ENCODE data around the gene MEAF6. TPM values are rescaled to one million over a fixed set of nuclear protein-coding genes. Genes with fewer than 3 reads are reported as not detected.
A peak's percentile ranks its signal among the peaks of the same experiment; 100 is the strongest.

The MEAF6 gene
- total and polyA plus RNA-seq, 4 donors: 42.4 to 54.1 (median 50.4) TPM

DNA sequence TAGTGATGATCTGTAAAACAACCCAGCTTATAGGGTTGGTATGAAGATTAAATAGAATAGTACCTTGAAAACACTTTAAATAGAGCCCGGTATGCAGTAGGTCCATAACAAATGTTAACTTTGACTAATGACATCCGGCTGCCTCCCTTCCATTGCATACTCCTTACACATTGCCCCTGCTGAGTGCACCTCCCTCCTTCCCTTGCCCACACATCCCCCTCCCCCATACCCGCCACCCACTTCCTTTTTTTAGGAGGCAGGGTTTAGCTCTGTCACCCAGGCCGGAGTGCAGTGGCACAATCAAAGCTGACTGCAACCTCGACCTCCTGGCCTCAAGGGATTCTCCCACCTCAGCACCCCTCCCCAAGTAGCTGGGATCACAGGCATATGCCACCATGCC, 64.6 kb downstream of the MEAF6 start:
- intact Hi-C loops (cut with DNase I): loop anchor here in 1 of 2 donors (5.0 kb wide), 1 partner anchor 232 kb away; no protein-coding TSS in a partner anchor
- H3K4me3 ChIP-seq (ENCODE audit: low read length in 2 of 2): no peak overlapping the region

DNA sequence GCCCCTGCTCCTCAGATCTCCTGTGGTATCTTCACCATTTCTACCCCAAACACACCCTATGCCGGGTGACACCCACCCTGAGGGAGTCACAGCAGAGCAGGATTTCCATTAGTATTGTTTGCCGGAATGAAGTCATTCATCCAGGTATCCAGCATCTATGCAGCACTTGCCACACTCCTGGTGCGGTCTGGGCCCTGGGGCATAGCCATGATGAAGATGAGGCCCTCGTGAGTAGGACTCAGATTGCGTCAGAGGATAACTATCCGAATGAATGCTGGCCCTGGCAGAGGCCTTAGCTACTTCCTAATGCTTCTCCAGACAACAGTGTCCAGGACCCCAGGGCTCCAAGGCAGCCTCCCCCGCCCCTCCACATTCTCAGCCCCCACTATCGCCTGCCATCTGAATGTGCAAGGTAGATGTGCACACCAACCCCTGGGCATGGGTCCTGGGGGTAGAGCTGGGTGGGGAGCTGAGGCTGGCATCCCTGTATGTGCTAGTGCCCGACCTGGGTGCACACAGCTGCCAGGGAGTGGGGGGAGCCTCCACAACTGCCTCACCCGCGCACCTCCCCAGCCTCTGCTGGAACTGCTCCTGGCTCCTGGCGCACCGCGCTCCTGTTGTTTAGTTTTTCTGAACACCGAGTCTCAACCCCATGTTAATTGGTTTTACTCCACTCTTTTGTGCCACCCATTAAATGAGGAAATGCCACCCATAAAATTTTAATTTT, 65.7 kb downstream of the MEAF6 start:
- H3K36me3 ChIP-seq (ENCODE audit: control insufficient read depth in 1 of 2, insufficient read depth in 2 of 2, low read length in 1 of 2): no peaks in the 10 kb centered on the region
- DNase-seq: no peak
- no peak overlapping the region for H3K27ac ChIP-seq (ENCODE audit: low read depth in 1 of 2, low read length in 2 of 2)
- ATAC-seq (ENCODE audit: low FRiP score): no peak
- WGBS, 2 donors: 43 to 47% methylated on average over 15 of the region's 15 CpGs
- no peaks in the 10 kb centered on the region for H3K4me1 ChIP-seq (ENCODE audit: control insufficient read depth in 1 of 2, insufficient read depth in 2 of 2, low read length in 2 of 2)
- no peak overlapping the region for H3K4me3 ChIP-seq (ENCODE audit: low read length in 2 of 2)
- no peaks in the 10 kb centered on the region for H3K9me3 ChIP-seq (ENCODE audit: control insufficient read depth, low read length)
- no peaks in the 10 kb centered on the region for H3K27me3 ChIP-seq (ENCODE audit: control insufficient read depth in 1 of 2, insufficient read depth in 2 of 2, low read length in 1 of 2)
- intact Hi-C loops (cut with DNase I): no loop called here

More for the DNA sequence above, 64.6 kb downstream of the MEAF6 start:
- H3K36me3 ChIP-seq (ENCODE audit: control insufficient read depth in 1 of 2, insufficient read depth in 2 of 2, low read length in 1 of 2): no peaks in the 10 kb centered on the region
- no peaks in the 10 kb centered on the region for H3K4me1 ChIP-seq (ENCODE audit: control insufficient read depth in 1 of 2, insufficient read depth in 2 of 2, low read length in 2 of 2)
- no peaks in the 10 kb centered on the region for H3K27me3 ChIP-seq (ENCODE audit: control insufficient read depth in 1 of 2, insufficient read depth in 2 of 2, low read length in 1 of 2)
- H3K27ac ChIP-seq (ENCODE audit: low read depth in 1 of 2, low read length in 2 of 2): no peak overlapping the region
- ATAC-seq (ENCODE audit: low FRiP score): no peak
- WGBS, 2 donors: 17 to 26% methylated on average over 5 of the region's 5 CpGs
- no peaks in the 10 kb centered on the region for H3K9me3 ChIP-seq (ENCODE audit: control insufficient read depth, low read length)
- DNase-seq: peak in 1 of 2 donors; percentile 66

DNA sequence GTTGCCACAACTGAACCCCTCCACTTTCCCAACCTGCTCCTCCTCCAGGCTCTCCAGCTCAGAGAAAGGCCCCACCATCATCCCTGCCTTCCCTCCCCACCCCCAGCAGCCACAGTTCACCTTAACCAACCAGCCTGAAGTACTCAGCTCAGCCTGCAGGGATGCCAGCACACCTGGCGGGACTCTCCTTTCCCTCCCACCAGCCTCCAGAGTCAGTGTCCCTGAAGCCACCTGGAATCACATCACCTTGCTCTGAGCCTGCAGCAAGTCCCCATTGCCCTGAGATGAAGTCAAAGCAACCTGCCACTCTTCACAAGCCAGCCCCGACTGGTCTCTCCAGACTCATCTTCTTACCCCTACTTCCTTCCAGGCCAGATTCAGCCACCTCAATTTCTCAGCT, 66.4 kb downstream of the MEAF6 start:
- no peaks in the 10 kb centered on the region for H3K27me3 ChIP-seq (ENCODE audit: control insufficient read depth in 1 of 2, insufficient read depth in 2 of 2, low read length in 1 of 2)
- ATAC-seq (ENCODE audit: low FRiP score): no peak
- no peaks in the 10 kb centered on the region for H3K4me1 ChIP-seq (ENCODE audit: control insufficient read depth in 1 of 2, insufficient read depth in 2 of 2, low read length in 2 of 2)
- no peak for DNase-seq
- no peaks in the 10 kb centered on the region for H3K9me3 ChIP-seq (ENCODE audit: control insufficient read depth, low read length)
- H3K36me3 ChIP-seq (ENCODE audit: control insufficient read depth in 1 of 2, insufficient read depth in 2 of 2, low read length in 1 of 2): no peaks in the 10 kb centered on the region
- H3K4me3 ChIP-seq (ENCODE audit: low read length in 2 of 2): no peak overlapping the region
- 49% methylated on average over 2 of the region's 2 CpGs for WGBS, 2 donors
- intact Hi-C loops (cut with DNase I): no loop called here
- H3K27ac ChIP-seq (ENCODE audit: low read depth in 1 of 2, low read length in 2 of 2): no peak overlapping the region

DNA sequence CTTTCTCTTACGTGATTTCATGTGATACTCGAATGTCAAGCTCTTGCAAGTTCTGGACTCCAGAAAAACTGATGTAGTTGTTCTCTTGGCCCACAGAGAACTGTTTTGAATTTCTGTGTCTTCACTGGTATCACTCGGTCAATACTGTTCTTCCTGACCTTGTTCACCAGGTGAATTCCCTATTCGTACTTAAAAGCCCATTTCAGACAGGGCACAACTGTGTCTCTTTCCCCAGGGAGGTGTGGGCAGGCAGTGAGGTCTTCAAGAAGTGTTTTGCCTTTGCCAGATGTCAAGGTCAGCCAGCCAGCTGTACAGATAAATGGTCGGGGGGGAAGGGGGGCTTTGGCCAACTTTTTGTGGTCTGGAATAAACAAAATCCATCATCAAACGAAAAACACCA, 67.7 kb downstream of the MEAF6 start:
- H3K4me1 ChIP-seq (ENCODE audit: control insufficient read depth in 1 of 2, insufficient read depth in 2 of 2, low read length in 2 of 2): no peaks in the 10 kb centered on the region
- intact Hi-C loops (cut with DNase I): no loop called here
- H3K27ac ChIP-seq (ENCODE audit: low read depth in 1 of 2, low read length in 2 of 2): no peak overlapping the region
- WGBS, 2 donors: 46 to 50% methylated on average over 6 of the region's 6 CpGs
- H3K4me3 ChIP-seq (ENCODE audit: low read length in 2 of 2): no peak overlapping the region
- H3K36me3 ChIP-seq (ENCODE audit: control insufficient read depth in 1 of 2, insufficient read depth in 2 of 2, low read length in 1 of 2): no peaks in the 10 kb centered on the region
- H3K27me3 ChIP-seq (ENCODE audit: control insufficient read depth in 1 of 2, insufficient read depth in 2 of 2, low read length in 1 of 2): no peaks in the 10 kb centered on the region
- DNase-seq: no peak
- H3K9me3 ChIP-seq (ENCODE audit: control insufficient read depth, low read length): no peaks in the 10 kb centered on the region
- no peak for ATAC-seq (ENCODE audit: low FRiP score)

DNA sequence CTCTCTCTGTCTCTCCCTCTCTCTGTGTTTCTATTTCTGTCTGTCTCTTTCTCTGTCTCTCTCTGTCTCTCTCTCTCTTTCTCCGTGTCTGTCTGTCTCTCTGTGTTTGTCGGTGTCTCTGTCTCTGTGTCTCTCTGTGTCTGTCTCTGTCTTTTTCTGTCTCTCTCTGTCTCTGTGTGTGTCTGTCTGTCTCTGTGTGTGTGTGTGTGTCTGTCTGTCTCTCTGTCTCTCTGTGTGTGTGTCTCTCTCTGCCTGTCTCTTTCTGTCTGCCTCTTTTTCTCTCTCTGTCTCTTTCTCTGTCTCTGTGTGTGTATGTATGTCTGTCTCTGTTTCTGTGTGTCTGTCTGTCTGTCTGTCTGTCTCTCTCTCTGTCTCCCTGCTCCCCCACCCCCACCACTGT, 71.9 kb downstream of the MEAF6 start:
- no peak overlapping the region for H3K27ac ChIP-seq (ENCODE audit: low read depth in 1 of 2, low read length in 2 of 2)
- WGBS, 2 donors: 60 to 69% methylated on average over 2 of the region's 2 CpGs
- intact Hi-C loops (cut with DNase I): no loop called here
- H3K4me1 ChIP-seq (ENCODE audit: control insufficient read depth in 1 of 2, insufficient read depth in 2 of 2, low read length in 2 of 2): no peaks in the 10 kb centered on the region
- DNase-seq (no peak), ATAC-seq (ENCODE audit: low FRiP score) (no peak)
- H3K27me3 ChIP-seq (ENCODE audit: control insufficient read depth in 1 of 2, insufficient read depth in 2 of 2, low read length in 1 of 2): no peaks in the 10 kb centered on the region
- H3K9me3 ChIP-seq (ENCODE audit: control insufficient read depth, low read length): no peaks in the 10 kb centered on the region
- no peaks in the 10 kb centered on the region for H3K36me3 ChIP-seq (ENCODE audit: control insufficient read depth in 1 of 2, insufficient read depth in 2 of 2, low read length in 1 of 2)
- H3K4me3 ChIP-seq (ENCODE audit: low read length in 2 of 2): no peak overlapping the region

Small RNA genes within 50 kb of the gene (microRNA-seq; reads per million reads assigned to microRNA genes)
- gene MIR5581 (0 to 0.60 reads per million in 2 donors), gene MIR6732 (0 to 0.60 reads per million in 2 donors)

Other genes with a start within 250 kb of the MEAF6 start
- gene ZC3H12A, start 40.2 kb downstream of the MEAF6 start, total RNA-seq: 10 to 100 TPM in 1 of 2 donors, 1 to 10 TPM in 1; 9.0 to 26.5 TPM
- gene ZC3H12A, start 40.2 kb downstream of the MEAF6 start, polyA plus RNA-seq: 10 to 100 TPM in 1 of 2 donors, 1 to 10 TPM in 1; 3.8 to 14.2 TPM
- 10 to 100 TPM; 16.0 to 20.3 TPM for gene SNIP1, start 39.5 kb upstream of the MEAF6 start, total RNA-seq
- gene SNIP1, start 39.5 kb upstream of the MEAF6 start, polyA plus RNA-seq: 1 to 10 TPM; 4.8 to 6.1 TPM
- gene DNALI1, start 42.2 kb upstream of the MEAF6 start, total RNA-seq: 1 to 10 TPM; 5.1 to 6.2 TPM
- 10 to 100 TPM in 1 of 2 donors, 1 to 10 TPM in 1; 6.9 to 21.2 TPM for gene DNALI1, start 42.2 kb upstream of the MEAF6 start, polyA plus RNA-seq
- gene GNL2, start 81.2 kb upstream of the MEAF6 start, total RNA-seq: 10 to 100 TPM; 33.9 to 43.4 TPM
- 10 to 100 TPM; 38.3 to 47.4 TPM for gene GNL2, start 81.2 kb upstream of the MEAF6 start, polyA plus RNA-seq
- 1 to 10 TPM in 1 of 2 donors, not detected in 1; 1.2 TPM for gene RSPO1, start 120.1 kb upstream of the MEAF6 start, total RNA-seq
- under 1 TPM in 1 of 2 donors, not detected in 1; 0.63 TPM for gene RSPO1, start 120.1 kb upstream of the MEAF6 start, polyA plus RNA-seq
- 1 to 10 TPM in 1 of 2 donors, under 1 TPM in 1; 0.71 to 1.2 TPM for gene CDCA8, start 177.8 kb upstream of the MEAF6 start, total RNA-seq
- under 1 TPM; 0.56 to 0.88 TPM for gene CDCA8, start 177.8 kb upstream of the MEAF6 start, polyA plus RNA-seq